OCI-M2 (cell line): ENCODE measurements around the gene SLC16A2.
"Not testable (repeated sequence)": the region's sequence is repeated elsewhere in the genome, so short reads cannot be mapped to it uniquely, and the experiment has no call there.

Source experiments
- DNase-seq: peaks from one replicate; lab custom pipeline; 2025; ENCODE audit not compliant: unreplicated experiment; lab: John Stamatoyannopoulos, UW

SLC16A2 gene

DNA sequence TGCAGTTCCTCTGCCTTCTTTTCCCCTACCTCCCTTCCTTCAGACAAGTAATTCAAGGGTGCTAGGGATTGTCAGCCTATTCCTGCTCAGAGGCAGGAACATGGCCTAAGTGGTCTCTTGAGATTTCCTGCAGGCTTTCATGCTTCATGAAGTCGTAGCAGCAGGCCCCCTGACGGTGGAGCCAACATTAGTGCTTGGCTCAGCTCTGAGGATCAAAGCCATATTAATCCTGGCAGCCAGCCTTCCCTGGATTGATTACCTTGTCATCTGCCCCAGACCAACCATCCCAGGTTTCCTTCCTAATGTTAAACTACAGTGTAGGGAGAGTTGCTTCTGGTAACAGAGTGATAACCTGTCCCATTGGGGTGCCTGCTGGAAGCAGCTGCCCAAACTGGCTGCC lies 84.1 kb downstream of the SLC16A2 start:
- DNase-seq: no peak

GRCh38 chrX:74506317-74507115 lies 85.2 kb downstream of the SLC16A2 start:
- DNase-seq: no peak

GRCh38 chrX:74507191-74507590 lies 85.9 kb downstream of the SLC16A2 start:
- no peak for DNase-seq

- DNase-seq: no peak
Measured at GRCh38 chrX:74509989-74510388, 88.7 kb downstream of the SLC16A2 start.

DNA sequence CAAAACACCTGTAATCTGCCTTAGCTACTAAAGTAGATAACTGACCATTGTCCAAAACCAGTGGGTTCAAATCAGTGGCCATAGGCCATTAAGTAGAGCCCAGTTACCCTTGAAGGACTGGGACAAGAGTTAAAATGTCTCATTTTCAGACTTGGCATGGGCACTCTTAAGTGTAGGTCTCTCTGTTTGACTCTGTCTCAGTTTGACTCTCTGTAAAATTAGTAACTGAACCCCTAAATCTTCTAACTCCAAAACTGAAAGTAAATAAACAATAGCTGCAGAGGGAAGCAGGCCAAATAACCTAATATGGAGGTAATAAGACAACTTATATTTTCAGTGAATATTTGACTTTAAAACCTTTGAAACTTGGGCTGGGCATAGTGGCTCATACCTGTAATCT lies 89.1 kb downstream of the SLC16A2 start:
- DNase-seq: no peak

DNA sequence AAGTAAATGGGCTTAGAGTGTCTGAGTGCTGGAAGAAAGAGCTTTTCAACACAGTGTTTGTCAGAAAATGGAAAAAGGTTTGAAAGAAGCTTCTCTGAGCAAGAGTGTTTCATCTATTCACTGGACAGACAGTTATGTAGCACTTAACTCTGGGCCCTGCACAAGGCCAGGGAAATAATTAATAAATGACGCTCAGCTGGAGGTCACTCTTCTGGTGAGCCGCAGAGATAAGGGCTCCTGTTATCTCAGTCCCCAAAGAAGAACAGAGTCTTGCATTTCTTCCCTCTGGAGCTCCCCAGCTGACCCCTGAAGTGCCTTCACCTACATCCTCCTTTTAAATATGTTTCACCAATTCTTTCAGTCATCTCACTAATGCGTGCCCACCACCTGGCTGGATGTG lies 90.4 kb downstream of the SLC16A2 start:
- DNase-seq: no peak

- DNase-seq: no peak
Measured at GRCh38 chrX:74514384-74514783, 93.1 kb downstream of the SLC16A2 start.

GRCh38 chrX:74515356-74515755 lies 94.1 kb downstream of the SLC16A2 start:
- DNase-seq: no peak

GRCh38 chrX:74516013-74516412 lies 94.7 kb downstream of the SLC16A2 start:
- not testable (repeated sequence) for DNase-seq

GRCh38 chrX:74519870-74520269 lies 98.6 kb downstream of the SLC16A2 start:
- DNase-seq: no peak

DNA sequence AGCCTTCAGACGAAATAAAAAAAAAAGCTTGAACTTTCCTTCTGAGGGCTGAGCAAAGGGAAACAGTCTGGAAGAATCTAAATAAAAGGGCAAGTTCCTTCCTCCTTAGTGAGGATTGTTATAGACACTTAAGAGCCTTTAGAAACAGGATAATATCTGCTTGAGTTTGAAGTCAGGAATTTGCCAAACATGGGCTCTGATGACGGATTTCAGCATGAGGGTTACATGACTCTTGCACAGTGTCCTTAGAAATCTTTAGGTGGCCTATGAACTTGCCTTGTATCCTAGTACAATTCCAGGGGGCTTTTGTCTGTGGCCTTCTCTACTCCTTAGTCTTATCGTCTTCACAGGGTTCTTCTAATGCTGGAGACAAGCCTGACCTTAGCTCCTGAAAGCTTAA lies 99.0 kb downstream of the SLC16A2 start:
- DNase-seq: no peak

- DNase-seq: no peak
Measured at GRCh38 chrX:74520896-74521295, 99.6 kb downstream of the SLC16A2 start.

- no peak for DNase-seq
Measured at GRCh38 chrX:74521961-74522751, 100.9 kb downstream of the SLC16A2 start.

GRCh38 chrX:74523224-74523623 lies 101.9 kb downstream of the SLC16A2 start:
- no peak for DNase-seq

DNA sequence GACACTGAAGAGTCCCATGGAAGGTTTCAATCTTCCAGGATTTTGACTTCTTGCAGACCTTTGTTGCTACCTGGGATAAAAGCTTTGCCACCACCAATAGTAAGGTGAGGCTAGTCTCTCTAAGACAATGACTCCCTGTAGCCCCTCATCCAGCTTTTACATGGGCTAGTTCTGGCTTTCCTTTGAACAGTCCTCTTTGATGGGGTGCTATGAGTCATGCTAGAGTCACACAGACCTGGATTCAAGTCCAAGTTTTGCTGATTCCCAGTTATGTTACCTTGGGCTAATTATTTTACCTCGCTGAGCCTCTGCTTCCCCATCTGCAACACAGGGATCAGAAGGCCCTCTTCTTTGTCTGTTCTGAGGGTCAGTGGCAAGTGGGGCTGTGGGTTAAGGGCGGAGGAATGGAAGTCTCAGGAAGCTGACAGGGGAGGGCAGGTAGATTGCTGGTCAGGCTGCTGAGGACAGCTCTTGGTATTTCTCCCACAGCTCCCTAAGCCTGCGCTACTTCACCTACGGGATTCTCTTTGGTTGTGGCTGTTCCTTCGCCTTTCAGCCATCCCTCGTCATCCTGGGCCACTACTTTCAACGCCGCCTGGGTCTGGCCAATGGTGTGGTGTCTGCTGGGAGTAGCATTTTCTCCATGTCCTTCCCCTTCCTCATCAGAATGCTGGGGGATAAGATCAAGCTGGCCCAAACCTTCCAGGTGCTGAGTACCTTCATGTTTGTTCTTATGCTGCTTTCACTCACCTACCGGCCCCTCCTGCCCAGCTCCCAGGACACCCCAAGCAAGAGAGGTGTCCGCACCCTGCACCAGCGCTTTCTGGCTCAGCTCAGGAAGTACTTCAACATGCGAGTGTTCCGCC lies 102.8 kb downstream of the SLC16A2 start:
- no peak for DNase-seq

DNA sequence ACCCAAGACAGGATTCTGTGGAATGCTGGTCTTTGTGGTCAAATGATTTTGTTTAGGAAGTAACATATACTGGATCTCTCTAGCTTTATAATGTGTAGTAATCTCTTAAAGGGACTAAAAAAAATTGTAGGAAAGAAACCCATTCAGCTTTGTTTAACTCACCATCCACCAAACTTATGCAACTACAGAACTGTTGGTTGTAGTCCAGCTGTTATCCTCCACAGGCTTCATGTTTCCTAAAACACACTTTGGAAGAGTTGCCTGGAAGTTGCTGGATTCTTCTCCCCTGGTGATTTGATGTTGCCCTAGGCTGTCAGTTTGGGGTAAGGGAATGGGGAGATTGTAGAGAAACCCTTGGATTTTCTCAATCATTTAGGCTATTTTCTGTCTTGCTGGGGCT lies 103.8 kb downstream of the SLC16A2 start:
- DNase-seq: no peak

- no peak for DNase-seq
Measured at GRCh38 chrX:74526764-74527163, 105.5 kb downstream of the SLC16A2 start.

DNA sequence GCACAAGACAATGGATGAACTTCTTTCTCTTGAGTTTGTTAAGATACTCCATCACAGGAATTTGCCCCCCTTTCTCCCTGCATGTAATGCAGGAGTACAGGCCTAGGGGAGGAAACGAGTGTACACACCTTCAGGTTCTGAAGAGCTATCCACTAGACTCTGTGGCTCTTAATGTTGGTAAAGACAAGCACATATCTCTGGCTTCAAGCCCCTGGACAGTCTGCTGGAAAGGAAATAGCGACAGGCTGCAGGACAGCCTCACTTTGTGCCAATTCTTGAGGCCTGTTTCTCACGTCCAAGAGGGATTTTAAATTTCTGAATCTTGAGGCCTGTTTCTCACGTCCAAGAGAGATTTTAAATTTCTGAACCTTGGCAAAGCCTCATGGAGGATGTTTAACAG lies 106.1 kb downstream of the SLC16A2 start:
- no peak for DNase-seq

DNA sequence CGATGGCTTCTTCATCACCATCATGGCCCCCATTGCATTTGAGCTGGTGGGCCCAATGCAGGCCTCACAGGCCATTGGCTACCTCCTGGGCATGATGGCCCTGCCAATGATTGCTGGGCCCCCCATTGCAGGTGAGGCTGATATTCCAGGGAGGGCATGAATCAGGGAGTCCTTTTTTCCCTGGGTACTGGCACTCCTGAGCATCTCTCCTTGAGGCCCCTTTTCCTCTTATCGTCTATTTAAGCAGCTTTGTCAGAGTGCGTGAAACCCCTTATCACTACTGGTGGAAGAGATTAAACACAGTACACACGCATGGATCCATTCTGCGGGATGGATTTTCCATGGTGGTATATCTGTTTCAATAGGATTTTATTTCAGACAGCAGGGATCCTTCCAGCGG lies 108.0 kb downstream of the SLC16A2 start:
- DNase-seq: no peak

DNA sequence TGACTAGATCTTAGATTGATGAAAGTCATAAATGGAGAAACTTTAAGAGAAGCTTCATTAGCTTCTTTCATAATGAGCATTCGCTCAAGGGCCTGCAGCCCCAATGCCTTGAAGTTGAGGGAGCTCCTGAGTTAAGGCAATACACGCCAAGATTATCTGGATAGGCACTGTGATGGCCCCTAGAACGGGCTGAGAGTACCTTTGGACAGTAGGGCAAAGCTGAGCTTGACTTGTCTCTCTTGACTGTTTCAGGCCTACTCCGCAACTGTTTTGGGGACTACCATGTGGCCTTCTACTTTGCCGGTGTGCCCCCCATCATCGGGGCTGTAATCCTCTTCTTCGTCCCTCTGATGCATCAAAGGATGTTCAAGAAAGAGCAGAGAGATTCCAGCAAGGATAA lies 109.8 kb downstream of the SLC16A2 start:
- DNase-seq: no peak

- no peak for DNase-seq
Measured at GRCh38 chrX:74534569-74535038, 113.3 kb downstream of the SLC16A2 start.
